TTC549 (cell line): ENCODE results near the gene LRRC8E.
"Not testable (repeated sequence)": the region's sequence is repeated elsewhere in the genome, so short reads cannot be mapped to it uniquely, and the experiment has no call there.

Experiments
- FAIRE-seq: peaks from 2 replicates; lab custom pipeline; 2012; peaks lifted over from hg19 to GRCh38; lab: Jason Lieb, UNC

LRRC8E gene

DNA sequence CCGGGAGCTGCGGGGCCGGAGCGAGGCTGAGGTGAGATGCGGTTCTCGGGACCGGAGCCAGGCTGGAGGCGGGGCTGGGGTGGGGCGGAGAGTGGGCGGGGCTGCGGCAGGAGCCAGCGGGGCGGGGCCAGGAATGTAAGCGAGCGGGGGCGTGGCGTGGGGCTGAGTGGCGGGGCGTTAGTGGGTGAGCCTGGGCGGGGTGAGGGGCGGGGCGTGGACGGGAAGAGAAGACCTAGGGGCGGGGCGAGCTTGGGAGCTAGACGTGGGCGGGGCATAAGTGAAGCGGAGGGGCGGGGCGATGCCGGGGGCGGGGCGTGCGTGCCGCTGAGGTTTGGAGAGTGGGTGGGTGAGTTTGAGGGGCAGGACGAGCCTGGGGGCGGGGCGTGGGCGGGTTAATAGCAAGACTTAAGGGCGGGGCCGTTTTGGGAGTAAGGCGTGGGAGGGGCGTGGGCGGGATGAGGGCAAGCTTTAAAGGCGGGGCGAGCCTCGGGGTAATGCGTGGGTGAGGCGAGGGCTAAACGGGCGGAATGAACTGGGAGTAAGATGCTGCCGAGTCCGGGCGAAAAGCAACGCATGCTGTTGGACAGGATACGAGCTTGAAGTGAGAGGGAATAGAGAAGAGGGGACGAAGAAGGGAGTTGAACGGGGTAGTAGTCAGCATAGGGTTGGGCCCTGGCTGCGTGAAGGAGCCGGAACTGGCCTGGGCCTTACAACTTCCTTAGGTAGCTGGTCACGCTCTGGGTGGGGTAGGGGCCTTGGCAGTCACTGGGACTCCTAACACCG, 32.4 kb downstream of the LRRC8E start:
- no peak for FAIRE-seq

DNA sequence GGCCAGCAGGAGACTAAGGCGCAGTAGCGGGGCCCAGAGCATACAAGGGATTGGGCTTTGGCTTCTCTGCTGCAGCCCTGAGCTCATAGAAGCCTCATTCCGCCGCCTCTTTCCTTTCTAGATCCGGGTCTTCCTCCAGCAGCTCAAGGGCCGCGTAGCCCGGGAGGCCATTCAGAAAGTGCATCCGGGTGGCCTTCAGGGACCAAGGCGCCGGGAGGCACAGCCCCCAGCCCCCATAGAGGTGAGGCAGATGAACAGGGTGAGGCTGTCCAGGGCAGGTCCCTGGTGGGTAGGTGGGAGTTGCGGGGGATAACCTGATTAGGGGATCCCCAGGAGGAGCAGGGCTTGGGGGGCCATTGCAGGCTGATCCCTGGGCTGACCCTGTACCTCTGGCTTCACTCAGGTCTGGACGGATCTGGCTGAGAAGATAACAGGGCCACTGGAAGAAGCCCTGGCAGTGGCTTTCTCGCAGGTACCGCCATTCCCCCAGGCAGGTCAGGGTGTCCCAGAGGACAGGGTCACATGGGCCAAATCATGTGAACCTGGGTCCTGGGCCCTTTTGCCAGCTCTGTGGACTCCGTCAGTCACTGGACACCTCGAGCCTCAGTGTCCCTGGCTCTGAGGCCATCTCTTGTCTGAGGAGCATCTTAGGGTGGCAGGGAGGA, 33.1 kb downstream of the LRRC8E start:
- FAIRE-seq, result no peak

DNA sequence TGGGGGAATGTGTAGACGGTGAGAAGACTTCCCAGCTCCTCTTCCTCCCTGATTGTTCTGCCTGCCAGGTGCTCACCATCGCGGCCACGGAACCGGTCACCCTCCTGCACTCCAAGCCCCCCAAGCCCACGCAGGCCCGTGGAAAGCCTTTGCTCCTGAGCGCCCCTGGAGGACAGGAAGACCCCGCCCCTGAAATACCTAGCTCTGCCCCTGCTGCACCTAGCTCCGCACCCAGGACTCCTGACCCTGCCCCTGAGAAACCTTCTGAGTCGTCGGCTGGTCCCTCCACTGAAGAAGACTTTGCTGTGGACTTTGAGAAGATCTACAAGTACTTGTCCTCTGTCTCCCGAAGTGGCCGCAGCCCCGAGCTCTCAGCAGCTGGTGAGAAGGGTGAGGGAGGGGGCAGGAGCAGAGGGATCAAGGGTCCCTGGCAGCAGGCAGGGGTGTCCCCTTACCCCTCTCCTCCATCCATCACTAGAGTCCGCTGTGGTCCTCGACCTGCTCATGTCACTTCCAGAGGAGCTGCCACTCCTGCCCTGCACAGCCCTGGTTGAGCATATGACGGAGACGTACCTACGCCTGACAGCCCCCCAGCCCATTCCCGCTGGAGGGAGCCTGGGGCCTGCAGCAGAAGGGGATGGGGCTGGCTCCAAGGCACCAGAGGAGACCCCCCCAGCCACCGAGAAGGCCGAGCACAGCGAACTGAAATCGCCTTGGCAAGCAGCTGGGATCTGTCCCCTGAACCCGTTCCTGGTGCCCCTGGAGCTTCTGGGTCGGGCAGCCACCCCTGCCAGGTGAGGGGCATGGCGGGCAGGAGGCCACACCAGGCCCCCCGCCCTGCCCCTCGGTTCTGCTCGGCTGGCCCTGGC, 33.9 kb downstream of the LRRC8E start:
- FAIRE-seq, result no peak

DNA sequence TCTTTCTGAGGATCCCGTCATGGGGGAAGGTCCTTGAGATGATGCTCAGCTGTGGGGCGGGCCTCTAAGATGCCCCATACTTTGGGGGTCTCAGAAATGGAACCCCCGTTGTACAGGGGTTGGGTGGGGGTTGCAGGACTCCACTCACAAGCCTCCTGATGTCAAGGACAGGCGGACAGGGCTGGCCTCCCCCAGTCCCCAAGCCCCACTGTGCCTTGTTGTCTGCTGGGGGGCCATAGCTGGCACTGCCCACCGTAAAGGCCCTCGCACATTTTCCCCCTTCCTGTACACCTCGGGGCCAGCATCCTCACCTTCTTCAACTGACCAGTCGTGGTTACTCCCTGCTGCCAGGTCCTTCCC, 34.5 kb downstream of the LRRC8E start:
- FAIRE-seq, result no peak

DNA sequence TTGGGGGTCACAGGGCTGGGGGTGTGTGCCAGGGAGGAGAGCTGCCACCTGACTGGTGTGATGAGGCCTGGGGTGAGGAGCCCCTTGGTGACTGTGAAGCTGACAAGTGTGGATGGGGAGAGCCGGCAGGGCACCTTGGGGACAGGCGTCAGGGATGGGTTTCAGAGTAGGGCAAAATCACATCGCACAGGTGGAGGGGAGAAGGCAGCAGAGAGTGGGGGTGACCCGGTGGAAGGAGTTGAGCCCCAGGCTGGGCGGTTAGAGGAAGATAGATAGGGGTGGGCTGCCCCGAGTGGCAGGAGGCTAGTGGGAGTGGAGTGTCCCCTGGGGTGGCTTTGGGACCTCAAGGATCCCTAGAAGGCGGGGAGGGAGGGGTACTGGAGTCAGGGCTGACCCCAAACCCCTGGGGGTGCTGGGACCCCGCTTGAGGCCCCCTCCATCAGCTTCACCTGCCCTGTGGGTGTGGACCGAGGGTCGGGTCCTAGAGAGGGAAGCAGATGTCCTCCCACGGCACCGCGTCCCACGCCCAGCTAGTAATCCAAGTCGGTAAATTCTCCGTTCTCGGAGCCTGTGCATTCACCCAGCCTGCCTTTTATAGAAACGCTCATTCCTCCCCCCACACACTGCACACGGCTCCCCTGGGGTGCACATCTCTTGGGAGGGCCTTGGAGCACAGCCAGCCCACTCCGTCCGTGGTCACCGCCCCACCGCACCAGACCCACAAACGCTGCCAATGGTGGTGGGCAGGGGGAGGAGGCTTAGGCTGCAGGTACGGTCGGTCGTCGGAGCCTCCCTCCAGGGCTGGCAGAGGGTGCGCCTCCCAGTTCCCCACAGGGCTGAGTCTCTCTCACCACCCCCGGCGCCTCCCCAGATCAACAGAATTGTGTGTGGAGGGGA, 35.2 kb downstream of the LRRC8E start:
- FAIRE-seq, result no peak

DNA sequence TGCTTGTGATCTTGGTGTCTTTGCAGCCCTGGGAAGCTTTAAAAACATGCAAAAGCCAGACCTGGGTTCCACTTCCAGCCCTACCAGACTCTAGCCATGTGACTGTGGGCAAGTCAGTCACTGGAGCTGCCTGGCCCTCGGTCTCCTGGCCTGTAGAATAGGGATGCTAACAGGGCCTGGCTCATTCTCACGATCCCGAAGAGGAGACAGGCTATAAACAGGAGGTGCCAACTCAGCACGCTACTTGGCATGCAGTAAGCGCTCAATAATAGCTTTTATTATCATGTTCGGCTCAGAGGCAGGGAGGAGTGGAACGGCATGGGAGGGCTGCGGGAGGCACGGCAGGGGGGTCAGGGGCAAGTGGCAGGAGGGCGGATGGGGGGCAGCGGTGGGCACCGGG, 35.9 kb downstream of the LRRC8E start:
- FAIRE-seq, result no peak

DNA sequence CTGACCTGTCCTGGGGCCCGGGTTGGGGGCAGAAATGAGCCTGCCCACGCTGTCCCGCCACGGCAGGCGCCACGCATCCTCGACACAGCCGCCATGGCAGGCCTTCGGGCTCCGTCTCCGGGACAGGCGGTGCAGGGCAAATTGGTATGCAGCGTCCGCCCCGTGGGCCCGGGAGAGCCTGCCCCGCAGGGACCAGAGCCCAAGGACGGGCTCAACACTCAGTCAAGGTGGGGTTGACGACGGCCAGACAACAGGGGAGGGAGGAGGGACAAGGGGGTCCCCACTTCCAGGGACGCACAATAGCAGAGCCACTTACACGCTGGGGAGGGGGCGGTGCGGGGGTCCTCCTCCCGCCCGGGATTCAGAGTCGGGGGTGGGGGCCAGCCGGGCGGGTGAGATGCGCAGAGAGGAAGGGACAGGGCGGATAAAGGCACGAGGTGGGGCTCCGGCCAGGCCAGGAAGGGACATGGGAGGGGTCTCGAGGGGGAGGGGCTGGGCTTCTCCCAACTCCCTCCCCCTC, 36.4 kb downstream of the LRRC8E start:
- FAIRE-seq, result no peak

DNA sequence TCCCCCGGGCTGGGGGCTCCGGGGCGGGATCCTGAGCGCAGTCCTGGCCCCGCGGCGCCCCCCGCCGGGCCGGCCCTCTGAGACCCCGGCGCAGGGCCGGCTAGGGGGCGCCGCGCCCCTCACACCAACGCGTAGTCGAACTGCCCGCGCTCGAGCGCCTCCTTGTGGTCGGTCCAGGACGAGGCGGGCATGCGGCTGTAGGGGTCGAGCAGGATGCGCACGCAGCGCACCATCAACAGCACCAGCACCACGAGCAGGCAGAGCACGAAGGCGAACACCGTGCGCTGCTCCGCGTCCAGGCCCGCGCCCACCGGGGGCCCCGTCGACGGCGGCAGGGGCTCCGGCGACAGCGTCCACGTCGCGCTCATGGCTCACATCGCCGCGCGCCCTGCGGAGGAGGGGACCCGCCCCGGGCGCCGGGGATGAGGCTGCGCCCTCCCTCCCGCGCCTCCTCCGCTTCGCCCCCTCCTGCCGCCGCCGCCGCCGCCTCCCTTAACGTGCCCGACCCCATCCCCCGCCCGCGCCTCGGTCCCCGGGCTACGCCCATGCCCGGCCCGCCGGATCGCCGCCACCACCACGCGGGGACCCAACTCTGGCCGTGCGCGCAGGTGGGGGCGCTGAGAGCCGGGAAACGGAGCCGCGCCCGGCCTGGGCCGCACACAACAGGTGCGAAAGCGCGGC, 37.0 kb downstream of the LRRC8E start:
- FAIRE-seq, result no peak

DNA sequence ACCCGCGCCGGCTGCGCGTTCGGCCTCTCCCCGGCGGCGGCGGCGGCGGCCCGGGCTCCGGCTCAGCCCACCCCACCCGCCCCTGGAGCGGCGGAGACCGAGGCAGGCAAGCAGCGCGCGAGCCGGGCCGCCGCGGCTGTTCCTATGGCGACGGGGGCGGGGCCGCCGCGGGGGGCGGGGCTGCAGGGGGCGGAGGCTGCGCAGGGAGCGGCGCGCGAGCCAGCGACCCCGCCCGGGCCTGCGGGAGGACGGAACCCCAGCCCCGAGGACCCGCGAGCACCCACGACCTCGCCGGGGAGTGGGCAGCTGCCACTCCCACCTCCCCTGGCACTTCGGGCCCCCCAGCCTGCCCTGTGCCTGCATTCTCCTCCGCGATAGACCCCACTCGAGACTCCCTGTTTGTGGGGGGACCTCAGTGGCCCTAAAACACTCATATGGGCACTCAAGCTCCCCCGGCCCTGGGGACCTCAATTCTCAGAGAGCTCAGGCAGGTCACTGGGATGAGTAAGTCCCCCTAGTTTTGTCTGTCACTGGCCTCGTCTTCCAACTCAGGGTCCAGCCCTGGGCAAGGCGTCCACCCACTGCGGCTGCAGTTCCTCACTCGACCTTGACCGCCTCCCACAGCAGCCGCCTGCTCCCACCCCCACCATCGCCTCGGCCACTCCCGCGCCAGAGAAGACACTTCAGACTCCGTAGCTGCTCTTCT, 37.9 kb downstream of the LRRC8E start, which contains the start of gene CTXN1:
CTXN1 (minus strand) TSS at position 115 of the 706 bp plus-strand sequence. CDS start 597 bp downstream, outside the sequence.
- FAIRE-seq, result no peak

DNA sequence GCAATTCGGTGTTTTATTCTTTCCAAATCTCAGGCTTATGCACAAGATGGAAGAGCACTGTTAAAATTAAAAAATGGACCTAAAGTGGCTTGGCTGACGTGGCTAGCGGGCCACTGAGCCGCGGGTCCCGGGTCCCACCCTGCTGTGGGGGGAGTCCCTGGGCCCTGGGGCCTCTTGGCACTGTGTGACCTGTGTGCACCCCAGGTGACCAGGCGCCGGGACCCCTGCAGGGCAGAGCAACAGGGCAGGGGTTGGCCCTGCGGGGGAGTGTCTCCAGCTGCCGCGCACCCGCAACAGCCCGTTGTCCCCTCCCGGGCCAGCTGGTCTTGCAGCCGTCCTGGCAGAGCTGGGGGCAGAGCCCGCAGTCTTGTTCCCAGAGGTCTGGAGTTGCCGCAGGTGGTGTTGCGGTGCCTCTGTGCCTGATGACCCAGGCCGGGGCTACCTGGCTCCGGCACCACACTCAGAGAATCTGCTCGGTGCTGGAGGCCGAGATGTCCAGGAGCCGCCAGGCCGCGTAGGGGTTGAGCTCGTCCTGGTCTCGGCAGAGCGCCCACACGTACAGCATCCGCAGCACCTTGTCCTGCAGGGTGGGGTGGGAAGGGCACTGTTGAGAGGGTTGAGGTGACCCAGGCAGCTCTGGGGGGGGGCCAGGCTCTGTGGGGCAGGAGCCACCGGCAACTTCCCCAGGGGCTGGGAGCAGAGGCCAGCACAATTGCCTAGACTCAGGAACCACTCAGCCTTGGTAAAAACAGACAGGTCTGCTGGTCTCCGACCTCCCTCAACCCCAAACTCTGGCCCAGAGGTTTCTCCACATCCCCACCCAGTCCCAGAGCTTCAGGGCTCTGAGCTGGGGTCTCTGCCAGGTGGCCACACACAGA, 38.7 kb downstream of the LRRC8E start:
- no peak for FAIRE-seq

DNA sequence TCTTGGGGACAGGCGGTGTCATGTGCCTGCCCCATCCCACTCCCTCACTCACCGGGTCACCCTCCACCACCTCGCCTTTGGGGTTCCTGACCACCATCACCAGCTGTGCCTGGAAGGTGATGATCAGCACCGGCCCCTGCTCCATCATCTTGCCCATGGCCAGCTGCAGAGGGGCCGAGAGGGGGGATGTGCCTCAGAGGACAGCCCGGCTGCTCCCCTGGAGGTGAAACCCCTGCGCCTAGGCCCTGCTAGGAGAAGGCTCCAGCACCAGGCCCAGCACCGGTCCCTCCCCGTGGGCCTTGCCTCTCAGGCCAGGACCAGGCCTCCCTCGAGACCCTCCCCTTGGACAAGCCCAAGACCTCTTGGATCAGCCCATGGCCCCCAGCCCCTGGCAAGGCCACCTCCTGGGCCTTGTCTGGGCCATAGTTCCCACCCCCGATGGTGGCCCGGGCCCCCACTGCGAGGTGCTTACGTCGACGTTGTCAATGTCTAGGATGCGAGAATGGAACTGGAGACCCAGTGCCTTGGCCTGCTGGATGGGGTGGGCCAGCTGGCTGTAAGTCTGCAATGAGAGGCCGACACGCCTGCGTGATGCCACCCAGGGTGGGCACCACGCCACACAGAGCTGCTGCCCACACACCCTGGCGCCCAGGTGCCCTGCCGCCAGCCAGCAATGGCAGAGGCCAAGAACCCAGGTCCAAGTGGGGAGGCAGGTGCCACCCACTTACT, 39.5 kb downstream of the LRRC8E start:
- no peak for FAIRE-seq

DNA sequence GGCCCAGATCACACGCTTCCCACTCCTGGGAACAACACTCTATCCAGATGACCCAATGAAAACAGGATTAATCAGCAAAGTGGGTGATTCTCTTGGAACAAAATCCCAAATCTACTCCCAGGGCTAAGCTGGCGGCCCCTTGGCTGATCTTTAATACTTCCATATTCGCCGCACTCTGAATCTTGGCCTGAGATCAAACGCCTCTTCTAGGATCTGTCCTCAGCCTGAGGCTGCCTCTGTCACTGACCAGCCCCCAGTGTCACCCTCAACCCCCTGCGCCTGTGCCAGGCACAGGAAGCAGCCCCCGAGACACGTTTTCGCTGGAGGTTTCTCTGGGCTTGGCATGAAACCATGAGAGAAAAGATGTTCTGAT, 40.0 kb downstream of the LRRC8E start:
- FAIRE-seq, result no peak

DNA sequence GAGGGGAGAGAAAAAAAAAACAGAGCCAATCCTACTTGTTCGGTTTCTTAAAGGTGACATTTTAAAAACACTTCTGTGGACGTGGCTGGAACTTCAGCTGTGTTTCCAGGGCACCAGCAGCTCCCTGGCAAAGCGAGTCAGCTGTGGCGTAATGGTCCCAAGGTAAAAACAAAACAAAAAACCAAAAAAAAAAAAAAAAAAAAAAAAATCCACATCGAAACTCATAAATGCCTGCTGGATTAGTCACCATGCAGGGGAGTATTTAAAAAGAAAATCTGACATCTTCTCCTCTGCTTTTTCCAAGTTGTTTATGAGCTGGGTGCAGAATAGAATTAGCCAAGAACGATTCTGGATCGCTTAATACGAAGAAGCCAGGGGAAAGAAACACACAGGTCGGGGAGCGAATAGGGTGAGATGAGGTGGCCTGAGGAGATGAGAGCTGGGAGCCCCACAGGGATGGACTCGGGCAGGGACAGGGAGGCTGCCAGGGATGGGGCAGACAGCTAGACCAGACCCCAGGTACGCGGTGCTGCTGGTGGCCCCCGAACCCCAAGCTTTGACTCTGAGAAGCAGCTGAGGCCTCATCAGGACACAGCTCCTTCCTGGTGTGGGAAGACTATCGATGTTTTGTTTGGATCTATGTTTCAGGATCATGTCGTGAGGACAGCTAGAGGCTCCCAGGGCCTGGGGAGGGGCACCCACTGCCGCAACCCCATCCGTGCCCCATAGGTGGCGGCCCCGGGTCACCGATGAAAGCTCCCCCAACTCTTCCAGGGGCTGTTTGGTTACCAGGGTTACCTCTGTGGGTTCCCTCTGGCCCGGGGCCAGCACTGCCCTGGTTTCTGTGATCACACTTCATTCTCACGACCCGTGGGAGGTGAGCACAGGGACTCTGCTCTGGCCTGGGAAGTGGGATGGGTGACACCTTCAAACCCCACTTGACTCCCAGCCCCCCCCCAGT, 40.7 kb downstream of the LRRC8E start:
- FAIRE-seq, result no peak

DNA sequence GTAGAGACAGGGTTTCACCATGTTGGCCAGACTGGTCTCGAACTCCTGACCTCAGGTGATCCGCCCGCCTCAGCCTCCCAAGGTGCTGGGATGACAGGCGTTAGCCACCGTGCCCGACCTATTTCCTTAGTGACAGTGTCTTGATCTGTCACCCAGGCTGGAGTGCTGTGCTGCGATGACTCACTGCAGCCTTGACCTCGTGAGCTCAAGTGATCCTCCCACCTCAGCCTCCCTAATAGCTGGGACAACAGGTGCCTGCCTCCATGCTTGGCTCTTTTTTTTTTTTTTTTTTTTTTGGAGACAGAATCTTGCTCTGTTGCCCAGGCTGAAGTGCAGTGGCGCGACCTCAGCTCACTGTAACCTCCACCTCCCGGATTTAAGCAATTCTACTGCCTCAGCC, 41.7 kb downstream of the LRRC8E start:
- FAIRE-seq, result not testable (repeated sequence)

DNA sequence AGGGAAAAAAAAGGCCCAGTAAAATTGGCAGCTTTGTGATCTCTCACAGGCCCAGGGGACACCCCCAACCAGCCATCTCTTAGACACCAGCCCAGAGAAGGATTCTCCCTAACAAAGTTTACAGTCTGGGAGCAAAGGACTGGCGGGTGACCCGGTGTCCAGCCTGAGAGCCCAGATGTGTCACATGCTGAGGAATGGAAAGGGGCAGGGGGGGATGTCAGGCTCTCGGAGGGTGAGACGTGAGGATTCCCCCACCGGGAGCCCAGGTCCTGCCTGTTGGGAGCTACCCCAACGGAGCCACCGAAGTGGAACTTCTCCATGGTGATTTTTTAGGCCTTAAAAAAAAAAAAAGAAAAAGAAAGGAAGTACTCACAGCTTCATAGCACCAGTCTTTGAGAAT, 42.5 kb downstream of the LRRC8E start:
- FAIRE-seq, result no peak

DNA sequence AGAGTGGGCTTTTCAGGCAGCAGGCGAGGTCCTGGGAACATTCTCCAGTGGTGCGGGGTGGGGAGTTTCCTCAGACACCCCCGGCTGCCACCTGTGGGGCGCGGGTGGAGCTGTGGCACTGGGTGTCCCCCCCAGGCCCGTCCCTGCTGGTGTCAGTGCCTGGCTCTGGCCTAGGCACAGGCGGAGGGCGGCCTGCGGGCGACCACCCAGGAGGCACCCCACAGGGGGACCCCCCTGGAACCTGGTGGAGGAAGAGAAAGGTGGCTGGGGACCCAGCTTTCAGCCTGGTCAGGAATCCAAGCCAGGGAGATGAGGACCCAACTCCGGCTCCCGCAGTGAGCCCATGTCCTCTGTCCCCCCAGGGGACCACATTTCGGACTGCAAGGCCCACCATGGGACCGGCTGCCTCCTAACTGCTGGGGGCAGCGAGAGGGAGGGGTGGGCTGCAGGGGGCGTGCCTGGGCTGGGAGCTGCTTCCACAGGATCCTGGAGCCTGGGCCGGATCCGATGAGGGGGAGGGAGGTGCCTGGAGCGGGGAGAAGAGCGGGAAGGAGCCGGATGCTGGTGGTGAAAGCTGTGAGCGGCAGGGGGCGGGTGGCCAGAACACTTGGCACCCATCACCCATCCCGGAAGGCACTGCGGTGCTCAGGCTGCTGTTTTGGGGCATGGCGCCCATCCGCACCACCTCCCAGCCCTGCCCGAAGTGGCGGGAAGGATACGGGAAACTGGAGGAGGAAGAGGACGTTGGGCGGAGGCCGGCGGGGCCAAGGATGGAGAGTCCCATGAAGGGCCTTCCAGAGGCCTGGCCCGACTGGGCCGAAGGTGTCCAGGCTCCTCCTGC, 43.1 kb downstream of the LRRC8E start:
- no peak for FAIRE-seq
